Myocyte (in vitro differentiated cells): ENCODE results near the gene NTNG1. TPM values are rescaled to one million over a fixed set of nuclear protein-coding genes. Genes with fewer than 3 reads are reported as not detected.
"Not testable (repeated sequence)": the region's sequence is repeated elsewhere in the genome, so short reads cannot be mapped to it uniquely, and the experiment has no call there.

ENCODE experiments used
- DNase-seq: peaks from one replicate; pipeline ENCODE4 v3.0.0-alpha.2; 2012; ENCODE audit warnings: low read depth
- polyA plus RNA-seq: library from polyadenylated mRNA; unstranded; fragments of >200 nt; gene quantifications from one replicate; pipeline ENCODE4 v1.2.1, GENCODE V29; 2012; ENCODE audit warnings: missing spikeins
- total RNA-seq: library from RNA; depleted of rRNA; stranded (reverse); fragments of >200 nt; gene quantifications from 2 replicates; pipeline ENCODE4 v1.2.3, GENCODE V29; 2014

NTNG1 gene
- 0.08 TPM in 1 of 2 replicates, not detected in the other for total RNA-seq
- not detected for polyA plus RNA-seq

DNA sequence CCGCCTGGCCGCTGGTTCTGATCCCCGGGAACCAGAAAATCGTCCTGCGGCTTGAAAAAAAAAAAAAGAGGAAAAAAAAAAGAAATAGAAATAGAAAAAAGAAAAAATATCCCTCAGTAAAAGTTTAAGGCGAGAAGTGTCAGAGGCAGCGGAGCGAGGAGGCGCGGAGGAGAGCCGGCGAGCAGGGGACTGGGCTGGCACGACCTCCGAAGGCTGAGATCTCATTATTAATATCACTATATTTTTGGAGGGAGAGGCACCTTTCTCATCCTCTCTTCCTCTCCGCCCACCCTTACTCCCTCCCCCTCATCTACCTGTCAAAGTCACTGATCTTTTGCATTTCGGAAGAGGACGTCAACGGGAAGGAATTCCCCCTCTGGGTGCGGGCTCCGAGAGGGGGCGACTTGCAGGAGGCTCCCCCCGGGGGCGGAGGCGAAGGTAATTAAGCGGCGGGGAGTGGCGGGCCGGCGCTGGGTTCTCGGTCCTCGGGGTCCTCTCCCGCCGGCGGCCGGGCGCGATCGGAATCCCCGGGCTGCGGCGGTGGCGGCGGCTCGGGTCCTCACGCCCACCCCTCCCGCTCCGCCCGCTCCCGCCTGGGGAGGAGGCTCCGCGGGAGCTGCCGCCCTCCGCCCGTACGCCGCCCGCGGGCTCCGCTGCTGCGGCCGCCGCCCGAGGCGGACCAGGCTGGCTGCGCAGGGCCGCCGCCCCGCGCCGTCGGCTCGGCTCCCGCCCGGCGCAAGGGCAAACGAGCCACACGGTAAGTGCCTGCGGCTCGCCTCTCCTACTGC is at the start of gene NTNG1:
TSS of gene NTNG1 (plus strand) at position 337 of the 788 bp plus-strand sequence.
- DNase-seq, result no peak

GRCh38 chr1:107091418-107091817 is 49.4 kb upstream of the NTNG1 start:
- no peak for DNase-seq

GRCh38 chr1:107093395-107093794 is 47.4 kb upstream of the NTNG1 start:
- not testable (repeated sequence) for DNase-seq

- DNase-seq, result no peak
Measured at GRCh38 chr1:107095647-107096046, 45.2 kb upstream of the NTNG1 start.

GRCh38 chr1:107096690-107097089 is 44.1 kb upstream of the NTNG1 start:
- no peak for DNase-seq

GRCh38 chr1:107098961-107099360 is 41.9 kb upstream of the NTNG1 start:
- no peak for DNase-seq

DNA sequence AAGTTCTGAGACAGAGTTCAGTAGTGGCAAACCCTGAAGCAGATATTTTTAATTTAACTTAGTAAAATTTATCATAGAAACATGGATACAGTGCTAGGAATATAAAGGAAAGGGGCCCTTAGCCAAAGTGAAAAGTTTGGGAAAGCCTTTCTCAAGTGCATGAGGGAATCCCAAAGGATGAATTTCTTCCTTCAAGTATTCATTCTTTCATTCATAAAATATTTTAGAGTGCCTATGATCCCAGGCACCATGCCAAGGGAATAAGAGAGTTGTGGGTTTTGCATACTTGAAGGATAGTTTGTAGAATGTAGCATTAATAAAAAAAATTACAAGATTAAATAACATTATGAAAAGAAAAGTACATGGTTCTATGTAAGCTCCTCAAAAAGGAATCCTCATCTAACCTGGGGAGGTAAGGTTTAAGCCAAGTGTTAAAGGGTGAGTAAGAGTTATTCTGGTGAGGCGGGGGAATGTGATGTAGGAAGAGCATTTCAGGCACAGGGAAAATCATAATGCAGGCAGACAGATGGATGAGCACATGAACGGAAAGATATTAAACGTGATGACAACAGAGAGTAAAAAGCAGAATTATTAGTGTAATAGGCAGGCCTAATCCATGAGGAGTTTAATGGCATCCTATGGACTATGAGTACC is 40.4 kb upstream of the NTNG1 start:
- peak; percentile 2 for DNase-seq

DNA sequence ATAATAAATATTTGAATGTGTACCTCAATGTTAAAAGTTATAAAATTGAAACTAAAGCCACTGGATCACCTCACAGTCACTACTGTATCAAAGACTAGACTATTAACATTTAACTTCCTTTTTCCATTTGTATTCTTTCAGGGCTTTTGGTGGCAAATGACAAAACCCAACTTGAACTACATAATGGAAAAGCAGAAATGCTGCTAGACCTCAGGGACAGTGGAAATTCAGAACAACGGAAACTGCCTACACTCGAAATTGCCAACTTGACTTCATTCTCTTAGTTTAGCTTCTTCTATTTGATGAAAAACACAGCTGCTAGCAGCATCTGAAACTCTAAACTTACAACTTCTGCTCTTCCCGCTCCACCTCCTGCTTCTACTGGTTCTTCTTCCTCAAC is 34.9 kb upstream of the NTNG1 start:
- no peak for DNase-seq

GRCh38 chr1:107110326-107110725 is 30.5 kb upstream of the NTNG1 start:
- no peak for DNase-seq

DNA sequence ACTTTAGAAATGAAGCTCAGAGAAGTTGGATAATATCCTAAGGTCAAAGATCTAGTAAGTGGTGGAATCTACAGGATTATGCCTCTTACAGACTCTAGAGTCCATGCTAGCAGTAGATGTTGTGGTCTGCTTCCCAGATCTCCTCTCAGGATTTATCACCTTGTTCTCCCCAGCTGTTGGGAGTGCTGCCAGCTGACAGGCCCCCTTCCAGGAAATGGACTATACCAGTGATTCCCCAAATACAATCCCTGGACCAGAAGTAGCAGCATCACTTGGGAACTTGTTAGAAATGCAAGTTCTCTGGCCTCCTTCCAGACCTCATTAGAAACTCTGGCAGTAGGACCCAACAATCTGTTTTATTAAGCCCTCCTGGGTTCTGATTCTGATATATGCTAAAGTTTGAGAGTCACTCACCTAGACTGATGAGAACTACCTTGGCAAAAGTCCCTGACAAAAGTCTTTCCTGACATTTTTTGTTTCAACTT is 24.5 kb upstream of the NTNG1 start:
- no peak for DNase-seq

GRCh38 chr1:107122225-107122624 is 18.6 kb upstream of the NTNG1 start:
- DNase-seq, result no peak

GRCh38 chr1:107123741-107124140 is 17.1 kb upstream of the NTNG1 start:
- no peak for DNase-seq

- no peak for DNase-seq
Measured at GRCh38 chr1:107124694-107125093, 16.1 kb upstream of the NTNG1 start.

- no peak for DNase-seq
Measured at GRCh38 chr1:107132195-107132594, 8.6 kb upstream of the NTNG1 start.

DNA sequence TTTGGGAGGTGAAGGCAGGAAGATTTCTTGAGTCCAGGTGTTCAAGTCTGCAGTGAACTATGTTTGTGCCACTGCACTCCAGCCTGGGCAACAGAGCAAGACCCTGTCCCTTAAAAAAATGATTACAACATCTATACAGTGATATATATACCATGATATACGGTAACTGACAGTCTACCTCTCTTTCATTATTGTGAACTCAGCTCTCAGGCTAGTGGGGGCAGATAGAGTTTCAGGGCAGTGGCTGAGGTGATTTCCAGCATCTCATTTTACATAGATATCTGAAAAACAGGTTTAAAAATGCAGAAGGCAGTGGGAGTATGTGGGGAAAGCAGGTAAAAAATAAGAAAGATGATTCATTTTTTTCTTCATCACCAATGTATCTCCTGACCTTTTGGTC is 8.1 kb upstream of the NTNG1 start:
- DNase-seq, result no peak

DNA sequence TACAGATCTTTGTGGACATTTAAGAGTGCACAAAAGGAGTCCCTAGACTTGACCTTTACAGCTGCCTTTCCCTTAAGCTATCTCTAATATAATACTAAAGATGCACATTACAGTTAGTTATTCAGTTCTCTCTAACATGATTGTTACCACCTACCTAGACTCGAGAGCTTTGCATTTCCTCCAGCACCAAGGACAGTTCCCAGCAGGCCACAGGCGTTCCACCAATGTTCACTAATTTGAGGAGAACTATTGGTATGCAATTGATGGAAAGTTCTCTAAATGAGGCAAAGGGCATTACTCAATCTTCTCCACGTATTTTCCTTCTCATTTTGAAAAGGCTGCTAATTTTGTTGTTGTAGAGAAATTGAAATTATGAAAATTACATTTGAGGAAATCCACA is 5.4 kb upstream of the NTNG1 start:
- peak; percentile 31 for DNase-seq

DNA sequence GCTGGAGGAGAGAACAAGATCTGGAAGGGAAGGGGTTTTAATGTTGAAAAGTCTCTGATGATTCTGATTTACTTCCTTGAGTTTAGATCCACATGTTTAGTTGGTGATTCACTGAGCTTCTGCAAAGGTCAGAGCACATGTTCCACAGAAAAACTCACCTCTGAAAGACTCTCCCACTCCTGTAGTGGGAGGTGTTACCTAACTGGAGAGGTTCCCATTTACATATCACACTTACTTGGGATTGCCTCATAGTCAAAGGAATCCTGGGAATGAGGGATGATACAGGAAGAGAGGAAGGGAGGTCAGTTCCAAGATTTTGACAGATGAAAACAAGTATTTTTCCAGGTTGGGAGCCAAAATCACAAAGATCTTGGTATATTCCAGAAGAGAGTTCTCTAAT is 2.7 kb upstream of the NTNG1 start:
- no peak for DNase-seq

DNA sequence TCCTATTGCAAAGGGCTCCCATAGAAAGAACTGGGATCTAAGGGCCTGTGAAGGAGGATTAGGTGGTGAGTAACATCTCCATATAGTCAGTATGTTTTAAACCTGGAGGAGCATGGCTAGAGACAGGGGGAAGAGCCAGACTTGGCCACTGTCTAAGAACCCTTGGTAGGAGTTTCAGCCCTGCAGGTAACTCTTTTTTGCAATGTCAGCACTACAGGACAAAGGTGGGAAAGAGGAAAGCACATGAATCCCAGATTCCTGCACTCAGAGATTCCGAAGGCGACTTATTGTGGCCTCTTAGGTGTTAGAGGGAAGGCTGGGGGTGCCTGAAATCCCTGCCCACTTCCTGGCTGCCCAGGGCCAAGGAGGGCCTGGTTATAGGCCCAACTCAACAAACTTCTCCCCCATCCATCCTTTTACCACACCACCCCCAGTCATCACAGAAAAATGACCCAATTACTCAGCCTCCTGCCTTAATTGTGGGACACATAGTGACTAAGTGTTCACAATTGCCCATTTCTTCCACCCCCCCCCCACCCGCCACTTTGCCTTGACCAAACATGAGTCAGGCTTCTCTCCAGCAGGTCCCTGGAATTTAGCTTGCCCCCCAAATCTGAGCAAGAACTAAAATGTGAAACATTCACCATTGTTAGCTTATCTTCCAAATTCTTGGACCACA is 1.9 kb upstream of the NTNG1 start:
- no peak for DNase-seq

- peak; percentile 16 for DNase-seq
Measured at GRCh38 chr1:107139833-107140702, 771 bp upstream of the NTNG1 start.

DNA sequence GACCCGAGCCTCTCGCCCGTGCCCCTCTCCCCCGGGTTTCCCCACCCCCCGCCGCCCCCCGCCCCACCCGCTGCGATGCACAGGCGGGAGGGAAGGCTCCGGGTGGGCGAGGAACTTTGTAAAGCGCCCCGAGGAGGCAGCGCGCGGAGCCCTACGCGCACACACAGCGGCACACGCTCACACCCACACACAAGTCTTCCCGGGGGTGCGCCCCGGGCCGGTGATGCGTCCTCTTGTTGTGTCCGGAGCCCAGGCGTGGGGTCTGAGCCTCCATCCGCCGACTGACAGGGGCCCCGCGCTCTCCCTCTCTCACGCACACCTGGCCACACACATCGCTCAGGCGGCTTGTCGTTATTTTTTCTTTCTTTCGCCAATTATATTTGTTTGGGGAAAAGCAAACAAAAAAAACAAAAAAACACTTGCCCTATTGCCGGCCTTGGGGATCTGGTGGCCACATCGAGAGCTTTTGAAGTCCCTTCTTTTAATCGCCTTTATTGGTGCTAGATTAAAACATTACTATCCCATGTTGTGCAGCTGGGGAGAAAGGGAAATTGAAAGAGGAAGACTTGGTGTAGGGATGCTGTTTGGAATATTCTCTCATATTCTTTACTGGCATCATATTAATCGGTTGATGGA is 770 bp downstream of the NTNG1 start:
- no peak for DNase-seq

DNA sequence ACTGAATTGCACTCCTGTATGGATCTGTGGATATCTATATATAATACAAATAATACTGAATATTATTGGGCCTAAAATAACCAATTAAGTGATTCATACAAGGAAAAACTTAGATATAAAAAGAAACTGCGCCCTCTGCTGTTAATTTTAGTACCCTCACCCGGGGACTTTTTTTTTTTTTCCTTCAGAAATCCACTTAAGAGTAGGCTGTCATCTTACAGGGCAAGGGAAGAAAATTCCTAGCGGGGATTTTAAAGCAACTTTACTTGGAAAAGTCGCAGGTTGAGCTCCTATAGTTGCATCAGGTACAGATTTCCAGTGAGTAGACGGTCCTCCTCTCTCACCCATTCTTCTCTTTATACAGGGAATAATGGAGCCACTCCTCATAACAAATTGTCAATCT is 1.3 kb downstream of the NTNG1 start:
- peak; percentile 53 for DNase-seq
